HG03060 (cell line): Measurements from ENCODE around the gene LONRF2.
"Not testable (repeated sequence)": the region's sequence is repeated elsewhere in the genome, so short reads cannot be mapped to it uniquely, and the experiment has no call there.

Source experiments
- ATAC-seq: cut with Tn5 transposase; IDR thresholded peaks from one replicate; pipeline ENCODE4 v1.9.1; 2021; ENCODE audit warnings: low read depth, moderate number of reproducible peaks; ENCODE audit not compliant: unreplicated experiment

LONRF2 gene

GRCh38 chr2:100257939-100258338 lies 64.4 kb downstream of the LONRF2 start:
- ATAC-seq, result no peak

GRCh38 chr2:100256849-100257248 lies 65.5 kb downstream of the LONRF2 start:
- ATAC-seq, result no peak

- ATAC-seq, result no peak
Measured at GRCh38 chr2:100256416-100256815, 65.9 kb downstream of the LONRF2 start.

GRCh38 chr2:100254646-100255210 lies 67.6 kb downstream of the LONRF2 start:
- no peak for ATAC-seq

- no peak for ATAC-seq
Measured at GRCh38 chr2:100253786-100254185, 68.5 kb downstream of the LONRF2 start.

GRCh38 chr2:100252811-100253698 lies 69.2 kb downstream of the LONRF2 start:
- ATAC-seq, result no peak

- ATAC-seq, result no peak
Measured at GRCh38 chr2:100250645-100251044, 71.7 kb downstream of the LONRF2 start.

- no peak for ATAC-seq
Measured at GRCh38 chr2:100248971-100249370, 73.3 kb downstream of the LONRF2 start.

GRCh38 chr2:100248556-100248955 lies 73.7 kb downstream of the LONRF2 start:
- not testable (repeated sequence) for ATAC-seq

GRCh38 chr2:100248044-100248330 lies 74.3 kb downstream of the LONRF2 start:
- ATAC-seq, result no peak

- peak; percentile 79 for ATAC-seq
Measured at GRCh38 chr2:100247256-100248043, 74.9 kb downstream of the LONRF2 start.

GRCh38 chr2:100246163-100247145 lies 75.8 kb downstream of the LONRF2 start:
- ATAC-seq, result no peak

- no peak for ATAC-seq
Measured at GRCh38 chr2:100245681-100246080, 76.6 kb downstream of the LONRF2 start.

GRCh38 chr2:100244881-100245605 lies 77.3 kb downstream of the LONRF2 start:
- ATAC-seq, result no peak

- ATAC-seq, result no peak
Measured at GRCh38 chr2:100243631-100244030, 78.7 kb downstream of the LONRF2 start.

GRCh38 chr2:100242891-100243619 lies 79.2 kb downstream of the LONRF2 start:
- no peak for ATAC-seq

GRCh38 chr2:100242476-100242875 lies 79.8 kb downstream of the LONRF2 start:
- no peak for ATAC-seq

GRCh38 chr2:100241236-100241635 lies 81.1 kb downstream of the LONRF2 start:
- ATAC-seq, result no peak

GRCh38 chr2:100240386-100240785 lies 81.9 kb downstream of the LONRF2 start:
- no peak for ATAC-seq
